GM12864 (cell line): Measurements from ENCODE around the gene SMC5.

Experiments used
- DNase-seq: peaks from one replicate; pipeline ENCODE4 v3.0.0-alpha.2; 2011; ENCODE audit warnings: low read depth
- H3K4me3 ChIP-seq: 2 replicates; pipeline ENCODE4 v1.5.1; 2011; ENCODE audit warnings: mild to moderate bottlenecking, low read depth, low read length, control low read depth
- TF ChIP-seq, protein P1 (sequence below): IDR thresholded peaks from 2 replicates; pipeline ENCODE4 v1.5.1; 2011; ENCODE audit warnings: low read depth, mild to moderate bottlenecking, moderate library complexity, low read length, control low read depth, inconsistent platforms; ENCODE audit errors: missing control alignments

Gene SMC5

DNA sequence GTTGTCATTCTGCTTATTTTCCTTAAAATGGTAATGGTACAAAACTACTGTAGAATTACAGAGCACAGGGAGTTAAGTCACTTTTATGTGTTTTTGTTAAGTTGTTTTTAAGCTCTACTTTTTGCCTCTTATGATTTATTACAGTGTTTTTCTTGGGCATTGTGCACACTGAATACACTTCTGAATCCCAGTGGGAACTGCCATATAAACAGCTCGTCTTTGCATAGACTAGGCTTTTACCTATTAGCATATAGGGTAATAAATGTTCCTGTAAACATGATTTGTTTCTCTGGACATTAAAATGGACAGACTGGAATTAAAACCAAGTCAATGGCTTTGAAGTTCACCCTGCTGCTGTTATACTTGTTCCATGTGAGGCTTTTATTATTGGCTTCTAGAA, 143.4 kb downstream of the SMC5 start:
- no peak overlapping the region for H3K4me3 ChIP-seq
- DNase-seq = no peak
- TF ChIP-seq, protein P1, sequence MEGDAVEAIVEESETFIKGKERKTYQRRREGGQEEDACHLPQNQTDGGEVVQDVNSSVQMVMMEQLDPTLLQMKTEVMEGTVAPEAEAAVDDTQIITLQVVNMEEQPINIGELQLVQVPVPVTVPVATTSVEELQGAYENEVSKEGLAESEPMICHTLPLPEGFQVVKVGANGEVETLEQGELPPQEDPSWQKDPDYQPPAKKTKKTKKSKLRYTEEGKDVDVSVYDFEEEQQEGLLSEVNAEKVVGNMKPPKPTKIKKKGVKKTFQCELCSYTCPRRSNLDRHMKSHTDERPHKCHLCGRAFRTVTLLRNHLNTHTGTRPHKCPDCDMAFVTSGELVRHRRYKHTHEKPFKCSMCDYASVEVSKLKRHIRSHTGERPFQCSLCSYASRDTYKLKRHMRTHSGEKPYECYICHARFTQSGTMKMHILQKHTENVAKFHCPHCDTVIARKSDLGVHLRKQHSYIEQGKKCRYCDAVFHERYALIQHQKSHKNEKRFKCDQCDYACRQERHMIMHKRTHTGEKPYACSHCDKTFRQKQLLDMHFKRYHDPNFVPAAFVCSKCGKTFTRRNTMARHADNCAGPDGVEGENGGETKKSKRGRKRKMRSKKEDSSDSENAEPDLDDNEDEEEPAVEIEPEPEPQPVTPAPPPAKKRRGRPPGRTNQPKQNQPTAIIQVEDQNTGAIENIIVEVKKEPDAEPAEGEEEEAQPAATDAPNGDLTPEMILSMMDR = no peak

DNA sequence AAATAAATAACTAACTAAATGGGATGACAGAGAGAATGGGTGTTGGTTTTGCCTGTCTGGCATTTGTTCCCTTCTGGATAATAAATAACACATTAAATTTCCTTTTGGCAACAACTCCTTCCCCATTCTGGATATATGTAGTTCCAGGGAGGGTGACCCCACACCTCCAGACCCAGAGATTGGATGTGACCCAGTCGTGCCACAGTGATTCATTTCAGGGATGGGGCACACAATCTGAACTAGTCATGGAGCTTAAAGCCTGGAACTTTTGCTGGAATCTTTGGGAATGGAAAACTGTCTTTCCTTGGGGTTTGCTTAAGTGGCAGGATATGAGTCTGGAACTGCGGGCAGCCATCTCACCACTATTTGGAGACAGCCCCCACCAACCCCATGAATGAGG, 144.4 kb downstream of the SMC5 start:
- TF ChIP-seq, protein P1 = no peak
- no peak for DNase-seq
- H3K4me3 ChIP-seq = no peak overlapping the region

DNA sequence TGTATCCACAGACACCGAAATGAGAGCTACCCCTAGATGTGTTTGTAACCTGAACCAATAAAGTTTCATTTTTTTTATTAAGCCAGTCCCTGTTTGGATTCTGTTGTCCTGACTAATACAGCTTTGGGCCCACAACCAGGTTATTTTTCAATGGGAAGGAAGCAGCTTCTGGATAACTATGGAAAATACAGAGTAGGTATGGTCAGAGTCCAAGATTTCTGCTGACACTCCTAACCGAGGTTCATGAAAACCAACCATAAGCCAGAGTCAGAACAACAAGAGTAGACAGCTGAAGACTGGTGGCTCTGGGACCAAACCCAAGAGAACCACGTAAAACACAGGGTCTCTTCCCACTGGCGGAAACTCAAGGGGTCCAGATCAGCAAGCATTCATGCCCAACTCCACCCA, 144.8 kb downstream of the SMC5 start:
- TF ChIP-seq, protein P1 = no peak
- H3K4me3 ChIP-seq = no peak overlapping the region
- DNase-seq = no peak

DNA sequence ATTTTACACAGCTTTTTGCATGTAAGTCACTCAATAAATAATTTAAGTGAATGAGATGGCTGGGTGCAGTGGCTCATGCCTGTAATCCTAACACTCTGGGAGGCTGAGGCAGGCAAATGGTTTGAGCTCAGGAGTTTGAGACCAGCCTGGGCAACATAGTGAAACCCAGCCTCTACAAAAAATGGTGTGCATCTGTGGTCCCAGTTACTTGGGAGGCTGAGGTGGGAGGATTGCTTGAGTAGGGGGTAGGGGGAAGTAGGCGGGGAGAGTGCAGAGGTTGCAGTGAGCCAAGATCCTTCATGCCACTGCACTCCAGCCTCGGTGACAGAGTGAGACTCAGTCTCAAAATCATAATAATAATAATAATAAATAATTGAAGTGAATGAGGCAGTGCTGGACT, 145.5 kb downstream of the SMC5 start:
- no peak for DNase-seq
- TF ChIP-seq, protein P1 = no peak
- no peak overlapping the region for H3K4me3 ChIP-seq
